HG03521 (cell line): ENCODE measurements around the gene CACNA1D.

Source experiments
- ATAC-seq: cut with Tn5 transposase; IDR thresholded peaks from one replicate; pipeline ENCODE4 v1.9.1; 2021; ENCODE audit warnings: mild to moderate bottlenecking, moderate library complexity; ENCODE audit not compliant: unreplicated experiment

CACNA1D gene

GRCh38 chr3:53708001-53708621 lies 213.7 kb downstream of the CACNA1D start:
- ATAC-seq = no peak

GRCh38 chr3:53709256-53709655 lies 214.8 kb downstream of the CACNA1D start:
- ATAC-seq = no peak

DNA sequence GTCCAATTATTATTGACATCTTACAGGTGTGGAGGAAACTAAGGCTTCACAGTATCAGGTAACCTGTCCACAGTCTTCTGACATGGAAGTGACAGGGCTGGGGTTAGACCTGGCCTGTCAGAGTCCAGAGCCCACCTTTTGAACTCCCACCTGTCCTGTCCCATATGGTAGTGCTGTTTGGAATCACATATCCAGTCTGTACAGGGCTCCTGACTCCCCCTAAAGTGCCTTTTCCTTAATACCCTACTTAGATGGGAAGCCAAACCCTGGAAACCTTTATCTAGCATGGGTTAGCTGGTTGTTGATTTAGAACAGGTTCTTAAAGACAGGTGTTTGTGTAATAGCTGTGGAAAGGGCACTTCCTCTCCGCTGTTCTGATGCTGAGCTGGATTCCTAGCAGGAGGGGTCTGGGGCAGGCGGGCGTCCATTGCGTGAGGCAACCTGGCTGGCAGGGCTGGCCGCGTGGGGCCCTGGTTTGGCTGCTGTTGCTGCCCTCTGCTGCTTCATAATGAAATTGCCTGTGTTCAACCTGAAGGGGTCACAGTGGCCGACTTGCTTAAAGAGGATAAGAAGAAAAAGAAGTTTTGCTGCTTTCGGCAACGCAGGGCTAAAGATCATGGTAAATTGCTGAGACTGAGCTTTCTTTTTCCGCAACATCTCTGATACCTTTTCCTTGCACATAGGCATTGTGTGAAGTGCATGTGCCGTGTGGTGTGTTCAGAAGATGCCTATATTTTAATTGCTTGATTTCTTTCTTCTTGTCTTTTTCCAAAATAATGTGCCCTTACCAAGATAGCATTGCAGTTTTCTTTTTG lies 215.7 kb downstream of the CACNA1D start:
- no peak for ATAC-seq

DNA sequence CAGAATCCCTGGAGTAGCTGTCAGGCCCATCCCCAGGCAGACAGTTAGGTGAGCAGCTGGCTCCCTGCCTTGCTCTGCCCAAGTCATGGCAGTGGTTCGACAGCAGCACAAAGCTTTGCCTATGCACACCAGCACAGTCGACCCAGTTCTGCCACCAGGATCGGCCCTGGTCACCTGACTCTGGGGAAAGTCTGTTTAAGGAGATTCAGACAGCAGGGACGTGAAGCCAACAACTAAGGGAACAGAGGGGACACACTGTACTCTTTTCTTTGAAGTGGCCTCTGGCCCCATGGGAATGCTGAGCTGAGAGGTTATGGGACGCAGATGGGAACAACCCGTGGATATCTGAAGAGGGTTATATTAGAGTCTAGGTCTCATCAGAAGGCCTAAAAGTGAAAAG lies 217.0 kb downstream of the CACNA1D start:
- no peak for ATAC-seq

GRCh38 chr3:53712817-53713388 lies 218.5 kb downstream of the CACNA1D start:
- no peak for ATAC-seq

GRCh38 chr3:53713626-53714025 lies 219.2 kb downstream of the CACNA1D start:
- ATAC-seq = no peak

DNA sequence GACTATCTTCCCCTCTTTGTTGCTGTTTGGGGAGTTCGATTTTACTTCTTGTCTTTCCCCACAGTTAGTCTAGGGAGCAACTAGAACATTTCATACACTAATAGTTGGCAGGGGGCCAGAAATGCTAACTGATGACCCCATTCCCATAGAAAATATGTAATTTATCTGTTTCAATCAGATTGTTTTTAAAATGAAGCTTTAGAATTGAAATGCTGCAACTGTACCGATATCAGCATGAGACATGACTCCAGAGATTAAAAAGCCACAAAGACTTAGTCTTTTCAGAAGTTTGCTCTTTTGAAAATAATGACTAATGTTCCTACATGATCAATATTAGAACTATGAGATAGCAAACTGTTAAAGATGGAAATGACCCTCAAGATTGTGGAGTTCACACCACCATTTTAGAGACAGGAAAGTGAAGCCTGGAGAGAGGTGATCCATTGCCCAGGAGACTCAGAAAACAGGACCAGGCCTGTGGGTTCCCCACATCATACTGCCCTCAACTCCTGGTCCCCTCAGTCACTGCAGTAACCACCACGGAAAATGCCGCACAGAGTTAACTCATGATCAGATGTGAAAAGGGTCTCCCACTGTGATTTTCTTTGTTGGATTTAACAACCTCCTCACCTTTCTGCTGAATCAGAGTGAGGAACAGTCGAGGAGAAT lies 221.5 kb downstream of the CACNA1D start:
- ATAC-seq = no peak

DNA sequence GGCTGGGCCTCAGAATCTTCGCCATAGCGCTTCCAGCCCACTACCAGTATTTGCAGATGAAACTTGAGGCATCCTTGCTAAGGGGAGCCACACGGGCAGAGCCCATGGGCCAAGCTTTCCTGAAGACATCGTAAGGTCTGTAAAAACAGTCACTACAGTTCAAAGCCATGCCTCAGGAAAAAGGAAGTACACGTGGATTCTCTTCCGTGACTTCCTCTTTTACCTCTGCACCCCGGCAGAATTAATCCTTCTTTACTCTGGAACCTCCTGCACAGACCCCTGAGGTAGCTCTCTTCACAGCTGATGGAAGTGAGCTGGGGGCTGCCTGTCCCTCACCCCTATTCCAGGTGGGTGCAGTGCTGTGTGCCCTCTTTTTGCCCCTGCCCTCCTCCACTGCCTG lies 222.6 kb downstream of the CACNA1D start:
- ATAC-seq = no peak

DNA sequence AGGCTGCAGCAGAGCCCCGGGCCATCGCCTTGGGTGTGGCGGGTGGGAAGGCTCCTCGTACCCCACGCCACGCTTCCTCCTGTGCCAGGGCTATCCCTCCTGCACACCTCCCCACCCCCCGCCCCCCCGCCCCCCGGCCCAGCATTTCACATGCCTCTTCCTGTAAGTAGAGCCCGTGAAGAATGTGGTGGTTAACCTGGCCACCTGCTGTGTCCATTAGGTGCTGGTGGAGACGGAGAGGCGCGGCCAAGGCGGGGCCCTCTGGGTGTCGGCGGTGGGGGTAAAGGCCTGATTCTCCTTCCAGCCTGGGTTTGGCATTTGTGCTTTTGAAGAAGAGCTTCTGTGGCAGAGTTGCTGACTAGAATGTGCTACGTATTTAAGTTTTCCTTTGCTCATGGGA lies 224.1 kb downstream of the CACNA1D start:
- ATAC-seq = no peak

DNA sequence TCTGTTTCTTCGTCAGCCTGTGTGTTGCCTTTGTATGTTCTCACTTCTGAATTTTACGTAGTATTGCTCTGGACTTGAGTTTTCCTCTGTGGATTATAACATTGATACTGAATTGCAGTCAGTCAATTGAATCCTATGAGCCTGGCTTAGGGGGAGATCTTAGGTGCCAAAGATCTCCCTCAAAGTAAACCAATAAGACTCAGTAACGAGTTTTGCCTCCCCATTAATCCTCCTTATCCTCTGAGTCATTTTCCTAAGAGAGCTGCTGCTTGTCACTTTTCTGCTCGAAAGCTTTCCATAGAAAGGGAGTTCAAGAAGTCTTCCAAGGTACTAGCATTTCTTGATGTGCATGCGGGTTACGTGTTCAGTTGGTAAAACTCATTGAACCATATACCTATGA lies 225.4 kb downstream of the CACNA1D start:
- ATAC-seq = no peak

- no peak for ATAC-seq
Measured at GRCh38 chr3:53721187-53722119, 227.0 kb downstream of the CACNA1D start.

- no peak for ATAC-seq
Measured at GRCh38 chr3:53724566-53724965, 230.2 kb downstream of the CACNA1D start.

DNA sequence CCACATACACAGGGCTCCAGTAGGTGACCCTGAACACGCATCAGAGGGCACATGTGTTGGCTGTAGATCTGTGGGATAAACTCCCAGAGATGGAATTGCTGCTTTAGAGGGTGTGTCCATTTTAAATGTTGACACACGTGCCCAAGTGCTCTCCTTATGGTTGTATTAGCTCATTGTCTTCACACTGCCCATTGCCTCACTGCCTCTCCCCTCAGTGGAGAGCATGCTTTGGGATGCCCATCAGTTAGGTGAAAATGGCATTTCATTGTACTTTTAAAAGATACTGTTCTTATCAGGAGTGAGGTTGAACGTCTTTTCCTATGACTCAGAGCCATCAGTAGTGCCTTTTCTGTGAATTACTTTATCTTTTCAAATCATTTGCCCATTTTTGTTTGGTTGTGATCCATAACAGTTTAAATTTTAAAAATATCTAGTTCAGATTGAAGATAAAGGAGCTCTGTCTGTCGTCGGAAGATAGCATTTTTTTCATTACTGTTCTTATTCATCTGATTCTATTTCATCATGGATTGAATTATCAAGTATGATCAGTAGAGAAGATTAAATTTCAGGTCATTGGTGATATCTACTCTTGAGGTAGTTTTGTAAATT lies 231.1 kb downstream of the CACNA1D start:
- ATAC-seq = no peak

DNA sequence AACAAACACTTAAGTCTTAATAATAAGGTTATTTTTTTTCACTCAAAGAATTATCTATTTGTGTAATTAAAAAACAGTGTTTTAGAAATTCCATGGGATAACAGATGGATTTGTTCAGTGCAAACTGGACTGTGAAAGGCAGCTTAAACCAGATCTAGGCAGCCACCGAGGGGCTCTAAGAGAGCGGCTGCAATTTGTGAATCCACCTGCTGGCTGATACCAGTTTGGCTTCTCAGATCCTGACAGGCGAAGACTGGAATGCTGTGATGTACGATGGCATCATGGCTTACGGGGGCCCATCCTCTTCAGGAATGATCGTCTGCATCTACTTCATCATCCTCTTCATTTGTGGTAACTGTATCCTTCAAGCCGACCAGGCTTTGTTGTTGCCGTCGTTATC lies 232.2 kb downstream of the CACNA1D start:
- ATAC-seq = no peak

GRCh38 chr3:53728606-53729005 lies 234.2 kb downstream of the CACNA1D start:
- no peak for ATAC-seq

DNA sequence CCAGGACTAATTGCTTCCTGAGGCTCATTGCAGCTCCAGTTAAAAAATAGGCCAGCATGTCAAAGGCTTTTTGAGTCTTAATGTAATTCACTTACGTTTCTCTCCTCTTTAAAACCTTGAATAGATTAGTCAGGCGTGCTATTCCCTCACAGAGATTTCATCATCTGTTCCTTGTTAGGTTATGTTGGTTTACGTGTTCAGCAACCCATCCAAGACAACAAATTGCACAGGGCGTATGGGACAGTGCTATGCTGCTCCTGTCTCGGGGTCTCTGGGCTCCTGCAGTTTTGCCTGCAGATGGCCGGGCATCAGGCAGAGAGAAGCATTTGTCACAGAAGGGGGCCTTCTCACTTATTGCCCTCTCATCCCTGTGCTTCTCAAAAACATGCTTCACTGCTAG lies 234.7 kb downstream of the CACNA1D start:
- ATAC-seq = no peak

DNA sequence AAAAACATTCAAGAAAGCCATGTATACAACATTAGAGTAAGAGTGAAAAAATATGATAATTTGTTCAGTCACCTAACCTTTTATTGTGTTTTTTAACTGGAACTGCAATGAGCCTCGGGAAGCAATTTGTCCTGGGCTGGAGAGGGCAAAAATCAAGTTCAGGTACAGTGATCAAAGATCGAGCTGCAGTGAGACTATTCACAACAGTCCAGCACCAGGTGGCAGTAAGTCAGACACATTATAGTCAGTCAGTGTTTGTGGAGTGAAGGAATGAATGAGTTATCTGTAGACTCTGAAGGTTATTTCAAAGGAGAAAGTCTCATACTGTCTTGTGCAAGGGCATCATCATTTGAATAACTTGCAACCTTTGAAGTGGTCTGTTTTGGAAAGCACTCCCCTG lies 235.2 kb downstream of the CACNA1D start:
- no peak for ATAC-seq

- ATAC-seq = no peak
Measured at GRCh38 chr3:53730576-53730975, 236.2 kb downstream of the CACNA1D start.

DNA sequence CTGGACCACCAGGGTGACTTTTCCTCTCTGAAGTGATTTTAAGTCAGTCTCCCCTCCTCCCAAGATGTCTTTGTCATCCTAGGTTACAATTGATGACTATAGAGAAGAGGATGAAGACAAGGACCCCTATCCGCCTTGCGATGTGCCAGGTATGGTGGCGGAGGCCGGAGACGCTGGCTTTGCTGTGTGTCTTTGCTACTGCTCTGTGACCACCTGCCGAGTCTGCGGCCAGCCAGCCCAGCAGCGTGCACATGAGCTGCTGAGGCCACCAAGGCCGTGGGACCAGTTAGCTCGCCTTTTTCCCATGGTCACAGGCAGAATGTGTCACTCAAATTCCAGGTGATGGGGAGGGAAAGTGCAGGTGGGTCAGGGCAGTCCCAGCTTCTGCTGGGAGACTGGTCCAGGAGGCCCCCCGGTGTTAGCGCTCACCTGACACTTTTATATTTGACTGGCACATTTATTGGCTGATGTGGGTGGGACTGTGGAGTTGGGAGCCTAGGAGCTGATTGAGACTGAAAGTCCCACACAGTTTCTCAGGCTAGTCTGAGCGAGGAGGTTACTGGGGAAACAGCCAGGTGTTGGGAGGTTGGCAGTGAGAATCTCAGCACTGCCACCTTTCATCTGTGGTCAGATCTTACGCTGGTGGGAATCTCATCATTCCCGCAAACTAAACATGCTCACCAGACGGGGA lies 237.7 kb downstream of the CACNA1D start:
- ATAC-seq = no peak

- ATAC-seq = no peak
Measured at GRCh38 chr3:53733446-53733845, 239.0 kb downstream of the CACNA1D start.
